Measurements from ENCODE around the gene GRIN1.

DNA sequence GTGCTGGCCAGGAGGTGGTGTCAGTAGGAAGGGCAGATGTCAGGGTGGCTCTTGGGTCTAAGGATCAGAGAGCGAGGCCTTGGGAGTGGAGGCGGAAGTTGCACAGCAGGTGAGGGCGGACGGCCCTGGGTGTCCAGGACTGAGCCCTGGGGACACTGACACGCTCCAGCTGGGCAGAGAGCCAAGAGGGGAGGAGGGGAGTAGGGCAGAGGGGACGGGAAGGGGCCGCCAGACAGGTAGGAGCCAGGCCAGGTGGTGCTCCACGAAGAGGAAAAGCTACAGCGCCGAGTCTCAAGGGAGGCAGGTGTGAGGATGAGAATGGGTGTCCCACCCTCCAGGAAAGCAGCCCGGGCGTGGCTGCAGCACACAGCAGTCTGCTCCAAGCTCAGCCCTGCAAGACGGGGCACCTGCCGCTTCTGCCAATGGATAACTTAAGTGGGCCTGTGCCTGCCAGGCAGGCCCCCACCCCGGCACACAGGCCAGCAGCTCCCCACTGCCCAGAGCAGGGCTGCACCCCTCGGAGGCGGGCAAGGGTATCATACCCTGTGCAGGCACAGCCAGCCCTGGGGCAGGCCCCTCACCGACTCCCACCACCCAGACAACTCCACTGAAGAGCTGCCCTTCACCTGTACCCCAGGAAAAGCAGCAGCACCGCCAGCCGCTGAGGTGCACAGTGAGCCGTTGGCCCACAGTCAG lies 56.7 kb downstream of the GRIN1 start:
- TF ChIP-seq POLR2A (IDR thresholded peaks at IDR 0.05; ENCODE audit: control extremely low read depth in 1 of 2, low read depth in 2 of 2, low read length in 2 of 2) (no peak), CHD2 (IDR thresholded peaks at IDR 0.05; ENCODE audit: low read length) (no peak), ASH2L (IDR thresholded peaks at IDR 0.05; ENCODE audit: low read length) (no peak), TBP (IDR thresholded peaks at IDR 0.05; ENCODE audit: low read depth, low read length) (no peak), TCF12 (IDR thresholded peaks at IDR 0.05; ENCODE audit: low read depth, low read length) (no peak), JUND (IDR thresholded peaks at IDR 0.05; ENCODE audit: low read length) (no peak), EZH2 (IDR thresholded peaks at IDR 0.05; ENCODE audit: low read depth, low read length, severe bottlenecking) (no peak), NRF1 (IDR thresholded peaks at IDR 0.05; ENCODE audit: low read depth, low read length) (no peak), SIN3A (conservative IDR thresholded peaks at IDR 0.05 in 1 of 2, IDR thresholded peaks at IDR 0.05 in 1 of 2; ENCODE audit: low read depth in 1 of 2, low read length in 2 of 2) (no peak), TAF1 (IDR thresholded peaks at IDR 0.05; ENCODE audit: low read depth, low read length) (no peak), BCL11A (IDR thresholded peaks at IDR 0.05; ENCODE audit: low read depth in 2 of 2, low read length in 2 of 2) (no peak), SUZ12 (IDR thresholded peaks at IDR 0.05; ENCODE audit: low read length) (no peak)
- TF ChIP-seq, protein P1, sequence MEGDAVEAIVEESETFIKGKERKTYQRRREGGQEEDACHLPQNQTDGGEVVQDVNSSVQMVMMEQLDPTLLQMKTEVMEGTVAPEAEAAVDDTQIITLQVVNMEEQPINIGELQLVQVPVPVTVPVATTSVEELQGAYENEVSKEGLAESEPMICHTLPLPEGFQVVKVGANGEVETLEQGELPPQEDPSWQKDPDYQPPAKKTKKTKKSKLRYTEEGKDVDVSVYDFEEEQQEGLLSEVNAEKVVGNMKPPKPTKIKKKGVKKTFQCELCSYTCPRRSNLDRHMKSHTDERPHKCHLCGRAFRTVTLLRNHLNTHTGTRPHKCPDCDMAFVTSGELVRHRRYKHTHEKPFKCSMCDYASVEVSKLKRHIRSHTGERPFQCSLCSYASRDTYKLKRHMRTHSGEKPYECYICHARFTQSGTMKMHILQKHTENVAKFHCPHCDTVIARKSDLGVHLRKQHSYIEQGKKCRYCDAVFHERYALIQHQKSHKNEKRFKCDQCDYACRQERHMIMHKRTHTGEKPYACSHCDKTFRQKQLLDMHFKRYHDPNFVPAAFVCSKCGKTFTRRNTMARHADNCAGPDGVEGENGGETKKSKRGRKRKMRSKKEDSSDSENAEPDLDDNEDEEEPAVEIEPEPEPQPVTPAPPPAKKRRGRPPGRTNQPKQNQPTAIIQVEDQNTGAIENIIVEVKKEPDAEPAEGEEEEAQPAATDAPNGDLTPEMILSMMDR (IDR thresholded peaks at IDR 0.05; ENCODE audit: control extremely low read depth in 1 of 3, insufficient read depth in 1 of 3, low read depth in 1 of 3, low read length in 3 of 3), result no peak
- TF ChIP-seq, protein P2, sequence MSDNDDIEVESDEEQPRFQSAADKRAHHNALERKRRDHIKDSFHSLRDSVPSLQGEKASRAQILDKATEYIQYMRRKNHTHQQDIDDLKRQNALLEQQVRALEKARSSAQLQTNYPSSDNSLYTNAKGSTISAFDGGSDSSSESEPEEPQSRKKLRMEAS (IDR thresholded peaks at IDR 0.05), result no peak

All from H1 (cell line).